ENCODE results near the gene ASNSD1. TPM values are rescaled to one million over a fixed set of nuclear protein-coding genes. Genes with fewer than 3 reads are reported as not detected.

Gene ASNSD1
- total and polyA plus RNA-seq, 2 of the 8 experiments (the other 6 are each of a cell fraction or from before 2014, with no cell fraction given) = 14.1 to 44.8 TPM

DNA sequence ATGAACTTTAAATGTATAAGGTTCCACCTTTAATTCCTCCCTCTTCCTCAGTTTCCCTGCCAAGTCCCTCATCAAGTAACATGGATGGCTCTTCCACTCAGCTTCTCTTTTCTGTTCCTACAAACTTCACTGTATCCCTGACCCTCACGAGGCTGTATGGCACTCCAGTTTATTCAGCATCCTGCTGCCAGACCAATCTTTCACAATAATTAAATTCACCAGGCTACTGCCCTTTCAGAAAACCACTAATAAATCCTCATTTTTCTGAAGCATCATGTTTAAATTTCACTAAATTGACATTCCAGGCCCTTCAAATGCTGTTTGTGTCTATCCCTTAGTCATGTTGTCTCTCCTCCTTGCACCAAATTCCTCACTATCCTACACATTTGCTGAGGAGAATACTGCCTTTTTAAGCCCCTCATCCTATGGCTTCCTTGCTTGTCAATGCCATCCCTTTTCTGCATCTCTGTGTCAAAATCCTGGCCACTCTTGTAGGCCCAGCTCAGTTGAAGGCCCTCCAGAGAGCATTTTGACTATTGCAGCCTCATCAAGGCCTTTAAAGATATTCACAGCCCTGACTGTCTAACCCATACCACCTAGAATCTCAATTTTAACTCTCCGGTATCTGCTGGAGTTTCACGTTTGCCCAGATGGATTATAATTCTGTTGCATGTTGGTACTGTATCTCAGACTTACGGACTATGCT, 22.8 kb upstream of the ASNSD1 start:
- Histone ChIP-seq H3K9ac (replicated peaks in 1 of 4; ENCODE audit: extremely low read depth in 1 of 4, low read depth in 3 of 4, low read length in 3 of 4) (no peak overlapping the region), H2AK5ac (ENCODE audit: low read depth, low read length) (no peak overlapping the region), H3K27ac (ENCODE audit: low read depth, low read length) (no peak overlapping the region), H3K4me2 (ENCODE audit: insufficient read depth in 1 of 2, low read depth in 2 of 2, low read length in 2 of 2) (no peak overlapping the region), H3K56ac (replicated peaks; ENCODE audit: insufficient read length, low read depth, low read length) (no peak overlapping the region), H3K36me3 (ENCODE audit: control insufficient read depth in 2 of 4, insufficient read depth in 4 of 4, low read length in 3 of 4) (no peaks in the 10 kb centered on the region), H3K14ac (ENCODE audit: insufficient read length) (no peak overlapping the region), H3K27me3 (replicated peaks in 1 of 4; ENCODE audit: control insufficient read depth in 3 of 4, extremely low read depth in 1 of 4, insufficient read depth in 3 of 4, low read length in 3 of 4) (no peaks in the 10 kb centered on the region), H3K23ac (ENCODE audit: insufficient read length) (no peak overlapping the region), H4K20me1 (replicated peaks in 1 of 2; ENCODE audit: control insufficient read depth in 1 of 2, insufficient read depth in 2 of 2, low read length in 2 of 2) (no peaks in the 10 kb centered on the region), H4K8ac (ENCODE audit: extremely low read depth, insufficient read depth, low read length) (no peak overlapping the region), H3K4me1 (replicated peaks in 1 of 4; ENCODE audit: control insufficient read depth in 3 of 4, insufficient read depth in 4 of 4, low read length in 3 of 4) (peaks cover 0 to 3% (median 2%) of the 10 kb centered on the region in 4 experiments; a peak in 4 of 7 replicates), H3K4me3 (ENCODE audit: extremely low read depth in 1 of 4, insufficient read depth in 2 of 4, low read depth in 3 of 4, low read length in 4 of 4) (no peak overlapping the region), H2BK15ac (ENCODE audit: low read length) (no peak overlapping the region), H2BK120ac (replicated peaks; ENCODE audit: low read depth, low read length) (no peak overlapping the region), H3K23me2 (ENCODE audit: low read depth, low read length) (no peaks in the 10 kb centered on the region; the same call in 1 of the 2 replicates), H3K4ac (replicated peaks; ENCODE audit: insufficient read length, low read depth, low read length) (no peak overlapping the region), H3K79me1 (ENCODE audit: low read depth, low read length) (no peaks in the 10 kb centered on the region), H2BK20ac (ENCODE audit: low read length) (no peak overlapping the region), H4K91ac (replicated peaks; ENCODE audit: insufficient read length, low read length) (no peak overlapping the region), H4K5ac (ENCODE audit: insufficient read length, low read depth, low read length) (no peak overlapping the region), H3K18ac (ENCODE audit: extremely low read depth, low read length) (no peak overlapping the region), H2BK12ac (ENCODE audit: low read depth, low read length) (no peak overlapping the region), H3K79me2 (ENCODE audit: control insufficient read depth in 1 of 2, insufficient read depth in 2 of 2, low read length in 2 of 2) (no peaks in the 10 kb centered on the region), H2AFZ (ENCODE audit: low read length) (no peak overlapping the region), H2BK5ac (ENCODE audit: low read depth, low read length) (no peak overlapping the region), H3K9me3 (ENCODE audit: insufficient read depth in 2 of 2, low read depth in 1 of 2, low read length in 1 of 2) (no peaks in the 10 kb centered on the region)
- FAIRE-seq (no peak), DNase-seq (ENCODE audit: low read depth in 1 of 2, low spot score in 2 of 2) (no peak)
- no peak for TF ChIP-seq SIRT6 (IDR thresholded peaks at IDR 0.05; ENCODE audit: low read length)
- TF ChIP-seq RBBP5 (IDR thresholded peaks at IDR 0.05; ENCODE audit: borderline replicate concordance, low read depth, low read length) = no peak
- 93% methylated on average over 4 of the region's 4 CpGs; no CpG with 5 or more reads in 1 of the 2 experiments for WGBS, 2 experiments (ENCODE audit: extremely low coverage in 1 of 2, insufficient coverage in 1 of 2, insufficient read length in 1 of 2, insufficient replicate concordance in 2 of 2, low coverage in 1 of 2, low lambda C conversion rate in 2 of 2, missing lambda C conversion rate in 1 of 2)
- CTCF ChIA-PET (ENCODE audit: partially characterized antibody) = interaction anchor here (1.0 to 1.1 kb wide), 2 partner anchors 9 to 98 kb away, joined by 3 to 4 read pairs; no protein-coding TSS in a partner anchor
- POLR2A ChIA-PET (ENCODE audit: partially characterized antibody) = no interaction called here
